ENCODE results near the gene C1QTNF7.

The C1QTNF7 gene

GRCh38 chr4:15458616-15459015, 30.8 kb downstream of the C1QTNF7 start:
- DNase-seq, result no peak

- no peak for DNase-seq
These were observed 31.9 kb downstream of the C1QTNF7 start for GRCh38 chr4:15459706-15460105.

- no peak for DNase-seq
These were observed 38.8 kb downstream of the C1QTNF7 start for GRCh38 chr4:15466596-15466995.

- no peak for DNase-seq
These were observed 41.7 kb downstream of the C1QTNF7 start, which contains the start of gene CC2D2A for GRCh38 chr4:15469402-15470127. CC2D2A (plus strand) TSS chr4:15469882; CDS start chr4:15475933, 6,051 bp downstream.

GRCh38 chr4:15470128-15470475, 42.3 kb downstream of the C1QTNF7 start:
- DNase-seq, result no peak

- DNase-seq, result no peak
These were observed 48.6 kb downstream of the C1QTNF7 start for GRCh38 chr4:15476396-15476795.

- DNase-seq, result no peak
These were observed 50.9 kb downstream of the C1QTNF7 start for GRCh38 chr4:15478724-15479088.

- DNase-seq, result peak; percentile 69
These were observed 51.5 kb downstream of the C1QTNF7 start for GRCh38 chr4:15479089-15479912.

GRCh38 chr4:15479913-15480185, 52.0 kb downstream of the C1QTNF7 start:
- DNase-seq, result no peak

- DNase-seq, result no peak
These were observed 54.3 kb downstream of the C1QTNF7 start for GRCh38 chr4:15481961-15482745.

- DNase-seq, result no peak
These were observed 55.0 kb downstream of the C1QTNF7 start for GRCh38 chr4:15482842-15483241.

- DNase-seq, result no peak
These were observed 60.3 kb downstream of the C1QTNF7 start for GRCh38 chr4:15488136-15488535.

- DNase-seq, result no peak
These were observed 61.0 kb downstream of the C1QTNF7 start for GRCh38 chr4:15488658-15489470.

- no peak for DNase-seq
These were observed 61.7 kb downstream of the C1QTNF7 start for GRCh38 chr4:15489551-15489950.

- no peak for DNase-seq
These were observed 65.6 kb downstream of the C1QTNF7 start for GRCh38 chr4:15493411-15493810.

GRCh38 chr4:15495621-15496020, 67.8 kb downstream of the C1QTNF7 start:
- DNase-seq, result no peak

Measured in hematopoietic multipotent progenitor cell treated with erythropoietin and hydrocortisone succinate and interleukin-3 and kit ligand, for 6 days (in vitro differentiated cells).